Panc1 (cell line): ENCODE results near the gene DYNC1H1. TPM values are rescaled to one million over a fixed set of nuclear protein-coding genes. Genes with fewer than 3 reads are reported as not detected.

Experiments used
- ATAC-seq: fragments of 200-7000 bp; cut with Tn5 transposase; 2 replicates; pipeline ENCODE4 v1.9.1; 2020; ENCODE audit warnings: mild to moderate bottlenecking, moderate library complexity
- BruUV-seq: library from RNA; stranded (reverse); fragments of 400-500 nt; replicated peaks from 2 replicates; lab custom pipeline; 2021; lab: Mats Ljungman, UMichigan
- CTCF ChIA-PET: fragments of 300-600 bp; sonication (Branson Sonifier 250); formaldehyde crosslinking; loops from one replicate; lab custom pipeline; 2022; ENCODE audit warnings: antibody characterized with exemption; lab: Charles Lee
- POLR2A ChIA-PET: fragments of 300-600 bp; sonication (Branson Sonifier 250); formaldehyde crosslinking; loops from one replicate; lab custom pipeline; 2022; ENCODE audit warnings: antibody characterized with exemption; lab: Charles Lee
- DNase-seq: peaks from one replicate; pipeline ENCODE4 v3.0.0-alpha.2; 2010; ENCODE audit warnings: low read depth, low spot score
- H3K27ac ChIP-seq: 2 replicates; pipeline ENCODE4 v1.5.1; 2011; ENCODE audit warnings: mild to moderate bottlenecking, low read length, inconsistent platforms
- H3K27me3 ChIP-seq: fragments of 200-500 bp; sonication (Bioruptor generic); 2 replicates; pipeline ENCODE4 v1.6.0; 2014; ENCODE audit warnings: low read length, inconsistent platforms; ENCODE audit not compliant: control insufficient read depth, insufficient read depth
- H3K36me3 ChIP-seq: fragments of 200-500 bp; sonication (Bioruptor generic); 2 replicates; pipeline ENCODE4 v1.5.1; 2014; ENCODE audit warnings: inconsistent platforms, mild to moderate bottlenecking, low read length, moderate library complexity; ENCODE audit not compliant: control insufficient read depth, insufficient read depth
- H3K4me1 ChIP-seq: 2 replicates; pipeline ENCODE4 v1.5.1; 2011; ENCODE audit warnings: inconsistent platforms, mild to moderate bottlenecking, low read length, moderate library complexity; ENCODE audit not compliant: control insufficient read depth, insufficient read depth
- H3K4me3 ChIP-seq, 2 experiments: 2 replicates each; pipeline ENCODE4 v1.5.1; 2011 to 2012; ENCODE audit warnings: low read depth in 2 of 2, low read length in 2 of 2, mild to moderate bottlenecking in 2 of 2, inconsistent platforms in 1 of 2, moderate library complexity in 1 of 2
- H3K9me3 ChIP-seq: fragments of 200-500 bp; sonication (Bioruptor generic); 2 replicates; pipeline ENCODE4 v1.5.1; 2014; ENCODE audit warnings: low read depth, mild to moderate bottlenecking, inconsistent platforms, low read length, moderate library complexity; ENCODE audit not compliant: control insufficient read depth, insufficient read depth
- POLR2AphosphoS5 ChIP-seq: IDR thresholded peaks from 2 replicates; pipeline ENCODE4 v1.6.1; 2012; ENCODE audit warnings: mild to moderate bottlenecking, low read depth, low read length, moderate library complexity
- REST ChIP-seq, 2 experiments: IDR thresholded peaks; 2 replicates each; pipeline ENCODE4 v1.6.1; 2011 to 2012; ENCODE audit warnings: low read depth in 2 of 2, control low read depth in 1 of 2, low read length in 1 of 2, mild to moderate bottlenecking in 1 of 2, moderate library complexity in 1 of 2; ENCODE audit not compliant: insufficient read depth in 1 of 2
- SIN3A ChIP-seq: IDR thresholded peaks from 2 replicates; pipeline ENCODE4 v1.6.1; 2012; ENCODE audit warnings: low read depth, mild to moderate bottlenecking, low read length, moderate library complexity, borderline replicate concordance; ENCODE audit not compliant: insufficient read depth
- TCF7L2 ChIP-seq: IDR thresholded peaks from 2 replicates; pipeline ENCODE4 v1.6.1; 2011; ENCODE audit warnings: mild to moderate bottlenecking, low read depth, low read length, inconsistent platforms
- in situ Hi-C: cut with HindIII; loops from 2 replicates; pipeline ENCODE4 v1.10.0; 2016; ENCODE audit warnings: low sequenced_read_pairs, low pct_unique_long_range_greater_than_20kb
- intact Hi-C: fragments of 100-400 bp; cut with micrococcal nuclease; formaldehyde crosslinking; loops from one replicate; pipeline ENCODE4 v1.10.0; 2022; ENCODE audit not compliant: unreplicated experiment
- total RNA-seq: library from RNA; stranded (reverse); gene quantifications from one replicate; pipeline ENCODE4 v1.2.1, GENCODE V29; 2021; ENCODE audit not compliant: unreplicated experiment
- TF ChIP-seq, protein P1 (sequence below): fragments of 450-650 bp; IDR thresholded peaks from 2 replicates; pipeline ENCODE4 v1.5.1; 2017; ENCODE audit warnings: mild to moderate bottlenecking

The DYNC1H1 gene
- total RNA-seq, 1 experiment from 2014 or later = 382 TPM

GRCh38 chr14:102089621-102090343, 125.4 kb downstream of the DYNC1H1 start:
- Histone ChIP-seq H3K27ac (no peak overlapping the region), H3K4me3 (no peak overlapping the region), H3K36me3 (peaks cover 9% of the 10 kb centered on the region), H3K4me1 (peaks cover 12% of the 10 kb centered on the region; the same call in 1 of the 2 replicates), H3K9me3 (no peaks in the 10 kb centered on the region), H3K27me3 (no peaks in the 10 kb centered on the region)
- in situ Hi-C loops = no loop called here
- POLR2A ChIA-PET = no interaction called here
- TF ChIP-seq REST (IDR thresholded peaks at IDR 0.05; ENCODE audit: insufficient read depth in 1 of 2, low read depth in 2 of 2, low read length in 1 of 2) (no peak), SIN3A (no peak), POLR2AphosphoS5 (no peak), TCF7L2 (no peak)
- TF ChIP-seq, protein P1, sequence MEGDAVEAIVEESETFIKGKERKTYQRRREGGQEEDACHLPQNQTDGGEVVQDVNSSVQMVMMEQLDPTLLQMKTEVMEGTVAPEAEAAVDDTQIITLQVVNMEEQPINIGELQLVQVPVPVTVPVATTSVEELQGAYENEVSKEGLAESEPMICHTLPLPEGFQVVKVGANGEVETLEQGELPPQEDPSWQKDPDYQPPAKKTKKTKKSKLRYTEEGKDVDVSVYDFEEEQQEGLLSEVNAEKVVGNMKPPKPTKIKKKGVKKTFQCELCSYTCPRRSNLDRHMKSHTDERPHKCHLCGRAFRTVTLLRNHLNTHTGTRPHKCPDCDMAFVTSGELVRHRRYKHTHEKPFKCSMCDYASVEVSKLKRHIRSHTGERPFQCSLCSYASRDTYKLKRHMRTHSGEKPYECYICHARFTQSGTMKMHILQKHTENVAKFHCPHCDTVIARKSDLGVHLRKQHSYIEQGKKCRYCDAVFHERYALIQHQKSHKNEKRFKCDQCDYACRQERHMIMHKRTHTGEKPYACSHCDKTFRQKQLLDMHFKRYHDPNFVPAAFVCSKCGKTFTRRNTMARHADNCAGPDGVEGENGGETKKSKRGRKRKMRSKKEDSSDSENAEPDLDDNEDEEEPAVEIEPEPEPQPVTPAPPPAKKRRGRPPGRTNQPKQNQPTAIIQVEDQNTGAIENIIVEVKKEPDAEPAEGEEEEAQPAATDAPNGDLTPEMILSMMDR = no peak
- intact Hi-C loops = no loop called here
- CTCF ChIA-PET = interaction anchor here (0.7 kb wide), 1 partner anchor 17 kb away, joined by 3 read pairs; no protein-coding TSS in a partner anchor
- DNase-seq (no peak), ATAC-seq (no peak)
- BruUV-seq = no TSS peak

GRCh38 chr14:102090713-102091112, 126.3 kb downstream of the DYNC1H1 start:
- Histone ChIP-seq H3K36me3 (peaks cover 5% of the 10 kb centered on the region; the same call in 1 of the 2 replicates), H3K27ac (no peak overlapping the region), H3K4me3 (no peak overlapping the region), H3K4me1 (peaks cover 10% of the 10 kb centered on the region; the same call in 1 of the 2 replicates), H3K27me3 (no peaks in the 10 kb centered on the region), H3K9me3 (no peaks in the 10 kb centered on the region)
- intact Hi-C loops = no loop called here
- no TSS peak for BruUV-seq
- no peak for DNase-seq
- TF ChIP-seq REST (IDR thresholded peaks at IDR 0.05; ENCODE audit: insufficient read depth in 1 of 2, low read depth in 2 of 2, low read length in 1 of 2) (no peak), TCF7L2 (no peak), SIN3A (no peak), POLR2AphosphoS5 (no peak)
- TF ChIP-seq, protein P1 = no peak
- in situ Hi-C loops = no loop called here
- ATAC-seq = no peak
- ChIA-PET POLR2A (interaction anchor here (0.5 kb wide), 1 partner anchor 214 kb away, joined by 8 read pairs; the partner anchor contains the start of gene MOK), CTCF (interaction anchor here (0.7 kb wide), 1 partner anchor 18 kb away, joined by 3 read pairs; no protein-coding TSS in a partner anchor)
